HG03139 (cell line): ENCODE measurements around the gene PARP12.

ENCODE experiments used
- ATAC-seq: cut with Tn5 transposase; IDR thresholded peaks from one replicate; pipeline ENCODE4 v1.9.1; 2021; ENCODE audit not compliant: unreplicated experiment

The PARP12 gene

DNA sequence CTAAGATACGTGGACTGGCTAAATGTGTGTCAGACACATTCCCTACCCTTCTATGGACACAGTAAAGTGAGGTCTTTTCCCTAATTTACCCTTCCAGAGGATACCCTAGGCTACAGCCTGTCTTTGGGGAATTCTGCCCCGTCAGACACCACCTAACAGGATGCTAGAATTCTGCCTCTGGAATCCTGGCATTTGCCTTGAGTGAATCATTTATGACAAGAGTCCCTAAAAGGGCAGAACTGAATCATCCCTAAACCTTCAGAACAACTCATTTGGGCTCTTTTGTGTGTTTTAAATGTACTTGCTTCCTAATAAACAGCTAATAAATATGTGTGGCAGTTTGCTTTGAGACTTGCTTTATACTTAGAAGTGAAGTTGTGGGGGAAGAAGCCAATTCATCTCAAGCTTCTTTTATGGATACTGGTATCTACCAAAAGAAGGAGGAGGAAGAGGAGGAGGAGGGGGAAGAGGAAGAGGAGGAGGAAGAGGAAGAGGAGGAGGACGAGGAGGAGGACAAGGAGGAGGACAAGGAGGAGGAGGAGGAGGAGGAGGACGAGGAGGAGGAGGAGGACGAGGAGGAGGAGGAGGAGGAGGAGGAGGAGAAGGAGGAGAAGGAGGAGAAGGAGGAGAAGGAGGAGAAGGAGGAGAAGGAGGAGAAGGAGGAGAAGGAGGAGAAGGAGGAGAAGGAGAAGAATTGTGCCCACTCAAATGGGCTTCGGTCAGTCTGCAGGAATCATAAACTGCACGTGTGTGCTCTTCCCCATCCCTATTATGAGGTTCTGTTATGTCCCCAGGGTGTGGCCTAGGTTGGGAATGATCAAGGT, 27.1 kb downstream of the PARP12 start:
- no peak for ATAC-seq

DNA sequence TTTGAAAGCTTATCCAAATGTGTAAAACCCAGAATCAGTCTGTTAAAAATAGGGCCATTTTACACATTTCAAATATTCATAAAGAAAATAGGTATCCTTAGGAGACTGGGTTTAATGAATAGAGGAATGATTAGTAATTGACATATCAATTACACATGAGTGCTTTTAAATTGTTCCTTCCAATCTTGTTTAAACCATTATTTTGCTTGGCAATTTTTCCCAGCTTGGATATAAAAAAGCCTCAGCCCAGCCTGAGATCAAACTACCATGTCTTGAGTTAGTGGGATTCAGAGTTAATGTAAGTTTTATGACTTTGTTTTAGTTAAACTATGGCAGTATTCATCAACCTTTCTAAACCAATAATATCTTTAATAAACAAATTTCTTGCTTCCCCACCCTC, 28.3 kb downstream of the PARP12 start:
- no peak for ATAC-seq

DNA sequence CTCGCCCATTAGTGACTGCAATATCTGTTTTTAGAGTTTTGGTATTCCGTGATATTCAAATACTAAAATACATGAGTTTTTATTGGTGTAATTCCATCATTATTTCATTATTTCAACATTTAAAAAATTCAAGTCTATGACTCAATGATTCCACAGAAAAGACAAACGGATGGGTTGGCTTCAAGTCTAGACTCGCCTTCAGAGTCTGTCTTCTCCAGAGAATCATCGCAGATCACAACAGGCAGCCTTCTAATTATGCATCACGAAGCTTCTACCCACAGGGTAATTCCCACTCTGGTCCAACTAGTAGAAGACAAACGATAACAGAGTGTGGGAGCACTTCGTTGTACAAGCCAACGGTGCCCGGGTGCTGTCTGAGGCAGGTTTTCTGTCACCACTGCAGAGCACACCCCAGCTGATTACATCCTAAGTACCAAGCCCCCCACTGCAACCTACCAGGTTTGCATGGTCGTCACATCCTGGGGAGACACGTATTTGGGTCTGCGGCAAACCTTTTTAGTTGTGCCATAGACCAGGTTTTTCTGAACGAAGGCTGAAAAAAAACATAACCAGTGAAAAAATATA, 28.9 kb downstream of the PARP12 start:
- ATAC-seq = no peak

DNA sequence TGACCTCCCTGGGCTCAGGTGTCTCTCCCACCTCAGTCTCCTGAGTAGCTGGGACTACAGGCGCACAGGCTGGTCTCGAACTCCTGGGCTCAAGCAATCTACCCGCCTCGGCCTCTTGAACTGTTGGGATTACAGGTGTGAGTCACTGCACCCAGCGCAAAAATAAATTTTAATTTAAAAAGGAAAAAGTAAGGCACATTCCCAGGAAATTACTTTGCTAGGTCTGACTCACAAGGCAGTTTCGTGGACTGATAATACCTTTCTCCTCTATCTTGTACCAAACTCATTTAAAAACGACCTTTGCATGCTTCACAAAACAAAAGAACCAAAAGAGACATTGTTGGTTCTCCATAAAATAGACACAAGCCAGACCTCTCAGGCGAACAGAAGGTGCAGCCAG, 29.7 kb downstream of the PARP12 start:
- ATAC-seq = no peak

DNA sequence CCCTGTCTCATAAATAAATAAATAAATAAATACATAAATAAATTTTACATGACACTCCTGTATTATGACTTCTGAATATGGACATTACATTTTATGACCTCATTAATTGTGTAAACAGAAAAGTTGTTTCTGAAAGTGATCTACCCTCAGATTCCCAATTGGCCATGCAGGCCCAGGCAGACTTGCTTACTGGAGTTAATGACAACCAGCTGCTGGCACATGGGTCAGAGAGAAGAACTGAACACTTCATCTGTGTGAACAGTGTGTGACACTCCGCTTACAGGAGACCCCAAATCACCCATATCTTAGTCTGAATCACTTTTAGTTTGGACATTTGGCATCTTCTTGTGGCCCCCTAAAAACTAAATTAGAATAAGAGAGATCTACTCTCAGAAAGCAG, 31.4 kb downstream of the PARP12 start:
- ATAC-seq = no peak

DNA sequence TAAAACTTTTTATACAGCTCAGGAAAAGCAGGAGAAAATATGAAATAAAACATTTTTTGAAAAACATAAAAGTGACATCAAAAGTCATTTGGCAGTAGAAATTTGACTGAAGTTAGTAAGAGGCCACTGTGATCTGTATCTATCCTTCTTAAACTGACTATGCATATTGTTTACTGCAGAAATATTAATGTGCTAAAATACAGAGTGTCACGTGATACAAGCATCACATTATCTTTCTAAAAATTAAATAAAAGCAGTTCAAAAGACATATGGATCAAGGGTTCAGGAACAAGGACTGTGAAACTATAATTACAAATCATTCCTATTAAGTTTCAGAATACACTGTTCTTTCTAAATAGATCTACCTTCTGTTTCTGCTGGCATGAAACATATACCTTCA, 33.7 kb downstream of the PARP12 start:
- no peak for ATAC-seq

DNA sequence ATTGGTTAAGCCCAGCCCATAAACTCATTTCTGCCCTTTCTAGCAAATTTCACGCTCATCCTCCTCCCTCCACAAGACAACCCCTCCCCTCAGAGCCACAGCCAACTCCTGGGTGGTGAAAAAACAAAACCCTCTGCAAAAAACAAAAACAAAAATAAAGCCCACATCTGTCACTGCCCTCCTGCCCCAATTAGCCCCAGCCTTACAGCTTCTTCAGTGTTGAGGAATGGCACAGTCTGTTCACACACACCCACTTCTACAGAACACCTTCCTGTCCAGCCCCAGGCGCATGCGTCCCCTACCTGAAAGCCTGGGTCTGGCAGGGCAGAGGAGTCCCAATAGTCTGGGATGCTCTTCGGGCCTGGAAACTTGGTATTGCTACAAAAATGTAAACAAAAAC, 34.4 kb downstream of the PARP12 start:
- ATAC-seq = no peak

DNA sequence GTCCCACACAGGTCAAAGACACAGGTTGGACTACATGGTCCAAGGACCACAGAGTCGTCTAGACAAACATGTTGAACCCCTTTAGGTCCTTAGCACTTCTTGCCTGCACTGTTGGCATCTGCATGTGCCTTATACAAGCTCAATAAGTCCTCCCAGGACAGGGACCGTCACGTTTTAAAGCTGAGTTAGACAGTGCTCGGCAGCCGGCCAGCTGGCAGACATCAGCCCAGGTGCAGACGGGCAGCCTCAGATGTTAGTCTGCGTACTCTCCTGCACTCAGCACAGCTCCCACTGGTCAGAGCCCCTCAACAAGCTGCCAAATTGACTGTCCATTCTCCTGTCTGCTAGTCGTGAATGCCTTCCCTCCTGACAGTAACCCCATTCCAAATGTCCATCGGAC, 34.9 kb downstream of the PARP12 start:
- no peak for ATAC-seq

DNA sequence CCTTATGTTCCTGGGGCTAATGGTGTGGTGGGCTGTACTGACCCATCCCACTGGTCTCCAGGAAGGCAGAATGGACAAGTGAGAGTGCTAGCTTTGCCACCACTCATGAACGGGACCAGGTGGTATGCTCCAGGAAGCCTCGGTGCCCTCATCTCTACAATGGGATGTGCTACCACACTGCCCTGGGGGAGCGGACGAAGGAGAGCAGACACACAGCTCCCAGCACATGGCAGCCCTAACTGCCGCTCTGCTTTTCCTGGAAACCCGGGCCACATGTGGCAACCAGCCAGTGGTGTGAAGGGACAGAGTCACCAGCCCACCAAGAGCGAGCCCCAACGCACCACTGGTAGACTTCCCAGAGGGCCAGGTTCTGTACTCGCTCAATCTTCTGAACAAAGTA, 35.8 kb downstream of the PARP12 start:
- no peak for ATAC-seq

DNA sequence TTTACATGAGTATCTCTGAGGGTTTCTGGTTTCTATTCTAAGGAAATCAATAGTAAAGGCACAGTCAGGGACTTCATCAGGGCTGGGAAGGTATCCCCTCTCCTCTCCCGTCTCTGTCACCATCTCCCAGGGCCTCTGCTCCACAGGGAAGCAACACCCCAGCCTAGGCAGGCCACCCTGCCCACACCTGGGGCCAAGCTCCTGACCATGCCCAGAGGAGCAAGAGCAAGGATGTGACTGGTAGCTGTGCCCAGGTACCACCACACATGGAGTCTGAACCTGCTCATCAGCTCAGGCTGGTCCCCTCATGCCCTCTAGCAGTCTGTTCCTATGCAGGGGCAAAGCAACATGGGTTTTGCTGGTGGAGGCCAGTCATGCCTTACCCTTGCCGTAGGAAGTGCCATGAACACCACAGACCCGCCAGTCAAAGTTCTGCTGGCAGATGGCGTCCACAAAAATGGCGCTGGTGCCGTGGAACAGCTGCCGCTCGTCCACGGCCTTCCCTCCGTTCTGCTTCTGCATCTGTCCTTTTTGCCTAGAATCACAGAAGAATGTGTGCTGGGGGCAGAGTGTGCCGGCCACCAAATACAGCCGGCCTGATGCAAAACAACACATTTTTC, 36.8 kb downstream of the PARP12 start:
- no peak for ATAC-seq

DNA sequence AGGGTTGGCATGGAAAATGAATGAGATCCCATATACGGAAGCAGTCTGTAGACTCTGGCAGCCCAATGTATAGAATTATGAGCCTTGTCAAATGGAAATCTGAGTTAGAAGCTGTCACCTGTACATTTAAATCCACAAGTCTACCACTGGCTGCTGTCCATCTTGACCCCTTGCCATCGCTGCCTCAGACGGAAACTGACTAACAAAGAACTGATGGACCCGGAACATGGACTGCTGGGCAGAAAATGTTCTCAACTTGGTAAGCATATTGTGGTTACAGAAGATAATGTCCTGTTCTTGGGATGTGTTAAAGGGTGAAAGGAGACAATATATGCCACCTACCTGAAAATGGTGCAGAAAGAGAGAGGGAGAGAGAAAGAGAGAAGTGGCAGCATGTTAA, 37.5 kb downstream of the PARP12 start:
- ATAC-seq = no peak

DNA sequence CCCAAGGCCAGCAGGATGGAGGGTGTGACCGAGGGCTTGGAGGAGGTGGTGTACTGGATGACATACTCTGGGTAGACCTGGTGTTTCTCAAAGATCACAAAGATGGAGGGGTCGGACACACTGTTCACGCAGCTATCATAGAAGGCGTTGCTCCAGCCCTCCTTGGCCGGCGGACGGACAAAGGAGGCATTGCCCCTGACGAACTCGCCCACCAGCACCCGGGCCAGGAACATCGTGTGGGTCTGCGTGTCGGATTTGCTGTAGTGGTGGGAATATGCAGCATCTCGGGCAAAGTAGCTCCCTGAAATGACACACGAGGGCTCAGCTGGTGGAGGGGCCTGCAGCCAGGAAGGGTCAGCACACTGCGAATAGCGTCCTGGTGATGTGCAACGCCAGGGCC, 38.2 kb downstream of the PARP12 start:
- no peak for ATAC-seq

DNA sequence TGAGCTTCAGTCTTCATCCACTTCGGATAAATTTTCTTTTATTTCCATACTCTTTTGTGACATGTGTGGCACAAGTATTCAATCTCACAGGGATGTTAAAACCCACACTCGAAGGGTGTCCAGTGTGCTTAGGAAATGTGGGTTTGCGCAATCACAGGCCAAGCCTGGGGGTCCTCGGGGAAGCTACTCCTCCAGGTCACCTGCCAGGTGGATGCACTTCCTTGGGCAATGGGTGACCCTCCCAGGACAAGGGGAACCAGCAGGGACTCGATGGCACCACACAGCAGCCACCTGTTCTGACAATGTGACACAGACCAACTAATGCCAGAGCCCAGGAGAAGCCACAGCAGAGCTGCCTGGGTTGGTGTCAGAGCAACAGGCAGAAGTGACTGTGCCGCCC, 39.0 kb downstream of the PARP12 start:
- ATAC-seq = no peak

DNA sequence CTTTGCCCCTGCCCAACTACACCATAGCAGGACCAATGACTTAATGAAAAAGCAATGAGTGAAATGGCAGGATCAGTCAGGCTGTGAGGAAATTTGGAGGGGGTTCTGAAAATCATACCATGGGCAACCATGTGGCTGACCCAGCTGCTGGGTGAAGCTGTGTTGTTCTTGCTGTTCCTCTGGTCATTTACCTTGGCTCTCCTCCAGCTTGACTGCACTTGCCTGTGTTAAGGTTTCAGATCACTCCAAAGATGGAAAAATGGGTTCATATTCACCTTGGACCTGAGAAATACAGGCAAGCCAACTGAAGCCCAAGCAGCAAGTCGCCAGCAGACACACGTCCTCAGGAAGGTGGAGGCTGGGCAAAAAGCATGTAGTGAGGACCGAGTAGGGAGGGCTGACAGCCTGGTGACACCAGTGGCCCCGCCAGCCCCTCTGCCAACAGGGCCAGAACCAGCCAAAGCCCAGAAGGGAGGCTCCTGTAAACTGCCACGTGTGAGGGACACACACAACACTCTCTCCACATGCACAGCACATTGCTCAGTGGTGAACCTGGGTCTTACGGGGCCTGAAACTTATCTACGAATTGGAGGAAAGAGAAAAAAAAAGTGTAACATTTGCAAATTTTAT, 40.1 kb downstream of the PARP12 start:
- ATAC-seq = no peak

DNA sequence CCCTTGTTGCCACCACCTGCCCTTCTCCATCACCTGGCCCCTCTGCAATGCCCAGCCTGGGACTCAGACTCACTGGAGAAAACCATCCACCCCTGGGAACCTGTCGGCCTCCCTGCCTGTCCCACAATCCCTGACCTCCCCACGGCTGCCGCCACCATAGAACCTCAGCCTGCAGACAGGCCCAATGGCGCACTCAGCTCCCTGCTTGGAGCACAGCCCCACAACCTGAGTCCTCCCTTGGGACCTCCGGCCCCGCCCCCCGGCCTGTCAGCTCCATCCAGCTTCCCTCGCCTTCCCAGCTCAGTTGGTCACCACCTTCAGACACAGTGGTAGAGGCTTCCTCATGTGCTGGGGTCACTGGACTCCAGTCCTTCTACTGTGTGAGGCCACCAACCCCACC, 41.1 kb downstream of the PARP12 start:
- no peak for ATAC-seq

DNA sequence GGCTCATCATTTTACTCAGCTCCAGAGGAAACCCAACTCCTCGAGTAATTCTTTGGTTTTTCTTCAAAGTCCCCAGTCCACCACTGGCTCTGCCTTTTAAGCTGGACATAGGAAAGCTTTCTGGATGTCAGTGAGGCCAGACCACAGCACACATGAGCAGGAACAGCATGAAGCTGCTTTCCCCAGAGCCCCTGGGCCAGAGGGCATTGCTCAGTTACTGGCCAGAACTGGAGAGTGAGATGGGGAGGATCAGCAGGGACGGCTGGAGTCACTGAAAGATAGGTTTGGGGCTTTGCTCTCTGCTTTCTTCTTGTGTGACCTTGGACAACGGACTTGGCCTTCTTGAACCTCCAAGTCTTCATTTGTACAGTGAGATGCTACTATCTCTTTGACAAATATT, 43.1 kb downstream of the PARP12 start:
- ATAC-seq = no peak

DNA sequence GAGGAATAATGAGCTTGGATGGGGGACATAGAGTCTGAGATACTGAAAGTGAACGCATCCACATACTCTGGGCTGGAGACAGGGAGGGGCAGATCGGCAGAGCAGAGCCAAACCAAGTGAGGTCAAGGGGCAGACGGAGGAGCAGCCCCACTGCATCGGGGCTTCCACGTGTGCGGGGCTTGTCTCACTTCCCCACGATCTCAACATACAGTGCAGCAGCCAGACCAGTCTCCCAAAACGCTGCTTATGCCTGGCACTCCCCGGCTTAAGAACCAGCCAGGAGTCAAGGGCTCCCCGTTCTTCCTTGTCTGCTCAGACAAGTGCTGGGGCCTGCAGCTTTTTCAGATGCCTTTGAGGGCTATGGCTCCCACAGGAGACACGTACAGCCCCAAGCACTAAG, 43.6 kb downstream of the PARP12 start:
- no peak for ATAC-seq

DNA sequence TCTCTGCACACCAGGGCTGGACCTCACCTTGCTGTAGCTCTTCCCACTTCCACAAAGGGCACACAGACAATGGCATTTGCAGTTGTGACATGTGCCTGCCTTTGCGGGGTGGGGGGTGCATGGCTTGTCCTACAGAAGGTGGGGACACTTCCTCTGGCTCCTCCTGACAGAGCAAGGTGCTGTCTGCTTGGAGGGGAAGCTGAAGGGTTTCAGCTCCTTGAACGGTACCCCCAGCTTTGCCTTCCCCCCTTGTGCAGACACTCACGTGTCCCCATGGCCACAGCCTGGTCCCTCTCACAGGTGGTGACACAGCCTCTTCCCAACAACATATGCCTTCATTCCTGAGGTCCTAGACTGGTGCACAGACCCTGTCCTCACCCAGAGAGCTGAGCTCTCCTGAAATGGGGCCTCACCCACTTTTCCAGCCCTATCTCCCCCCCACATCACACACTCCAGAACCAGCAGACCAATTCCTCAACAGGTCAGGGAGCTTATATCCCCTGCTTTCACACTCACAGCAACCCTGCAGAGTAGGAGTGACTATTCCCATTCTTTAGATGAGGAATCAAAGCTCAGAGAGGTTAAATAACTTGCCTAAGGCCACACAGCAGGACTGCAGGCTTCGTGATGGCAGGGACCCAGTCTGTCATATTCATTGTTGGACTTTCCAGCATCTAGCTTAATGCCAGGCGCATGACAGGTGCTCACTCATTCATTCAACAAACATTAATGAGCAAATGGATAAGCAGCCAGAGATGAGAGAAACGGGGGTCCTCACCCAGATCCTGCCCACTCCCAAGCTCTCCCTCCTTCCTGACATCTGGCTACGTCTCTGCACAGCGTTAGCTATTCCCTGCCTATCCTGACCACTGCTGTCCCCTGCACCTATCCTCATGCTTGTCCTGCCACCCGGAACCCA, 44.4 kb downstream of the PARP12 start:
- no peak for ATAC-seq

DNA sequence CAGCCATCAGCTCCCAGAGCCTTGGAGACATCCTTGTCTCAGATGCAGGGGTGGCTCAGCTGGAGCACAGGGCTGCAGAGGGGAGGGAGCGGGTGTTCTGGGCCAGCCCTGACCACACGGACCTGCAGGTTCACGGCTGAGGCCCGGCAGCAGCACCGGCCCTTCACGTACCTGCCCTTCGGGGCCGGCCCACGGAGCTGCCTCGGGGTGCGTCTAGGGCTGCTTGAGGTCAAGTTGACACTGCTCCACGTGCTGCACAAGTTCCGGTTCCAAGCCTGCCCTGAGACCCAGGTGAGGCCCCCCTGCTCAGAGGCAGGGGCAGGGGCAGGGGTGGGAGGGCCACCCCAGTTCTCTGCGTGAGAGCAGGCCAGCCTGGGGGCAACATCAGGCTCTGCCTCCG, 45.2 kb downstream of the PARP12 start:
- no peak for ATAC-seq

DNA sequence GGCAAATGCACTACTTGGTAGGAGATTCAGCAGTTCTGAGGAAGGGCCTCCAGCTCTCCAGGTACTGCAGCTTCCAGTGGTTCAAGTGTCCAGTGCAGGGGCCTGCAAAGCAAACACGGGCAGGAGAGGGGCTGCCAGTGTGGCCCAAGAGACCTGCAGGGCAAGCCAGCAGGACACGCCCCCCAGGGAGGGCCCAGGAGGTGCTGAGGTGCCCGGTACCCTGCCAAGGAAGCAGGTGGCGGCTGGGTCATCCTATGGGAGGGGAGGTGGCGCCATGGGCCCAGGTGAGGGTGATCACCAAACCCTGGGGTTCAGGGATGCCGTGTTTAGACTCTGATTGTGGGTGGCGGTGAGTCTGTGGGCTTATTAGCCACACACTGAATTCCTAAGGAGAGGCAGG, 45.7 kb downstream of the PARP12 start:
- no peak for ATAC-seq

DNA sequence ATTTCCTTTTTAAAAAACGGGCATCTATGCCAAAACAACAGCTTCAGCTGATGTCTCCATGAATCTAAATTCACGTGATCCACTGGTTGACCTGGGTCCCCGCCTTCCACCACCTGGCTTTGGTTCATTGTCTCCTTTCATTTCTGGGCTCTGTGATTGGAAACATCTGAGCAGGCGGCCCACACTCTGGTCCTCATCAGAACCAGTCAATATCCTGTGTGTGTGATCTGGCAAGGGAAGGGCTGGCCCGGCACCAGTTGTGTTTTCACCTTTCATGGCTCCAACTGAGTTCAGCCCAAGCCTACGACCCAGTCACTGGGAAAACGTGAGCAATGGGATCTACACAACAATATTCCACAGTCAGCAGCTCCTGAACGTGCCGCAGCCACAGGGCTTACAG, 46.2 kb downstream of the PARP12 start:
- no peak for ATAC-seq
